Hepatocyte (in vitro differentiated cells): Measurements from ENCODE around the gene JARID2.
A peak's percentile ranks its signal among the peaks of the same experiment; 100 is the strongest.

Experiments
- EZH2 ChIP-seq: fragments of 200-600 bp; sonication (generic); IDR thresholded peaks from 2 replicates; pipeline ENCODE4 v1.6.1; 2016; ENCODE audit warnings: antibody characterized with exemption, mild to moderate bottlenecking, borderline replicate concordance
- EZH2phosphoT487 ChIP-seq: fragments of 200-600 bp; sonication (generic); IDR thresholded peaks from one replicate; pipeline ENCODE4 v1.6.1; 2018; ENCODE audit warnings: antibody characterized with exemption, mild to moderate bottlenecking, low read depth, moderate library complexity; ENCODE audit not compliant: unreplicated experiment, severe bottlenecking
- TF ChIP-seq, protein P1 (sequence below): fragments of 200-600 bp; sonication (generic); IDR thresholded peaks from 2 replicates; pipeline ENCODE4 v1.5.1; 2016; ENCODE audit warnings: antibody characterized with exemption, mild to moderate bottlenecking; ENCODE audit not compliant: poor library complexity

DNA sequence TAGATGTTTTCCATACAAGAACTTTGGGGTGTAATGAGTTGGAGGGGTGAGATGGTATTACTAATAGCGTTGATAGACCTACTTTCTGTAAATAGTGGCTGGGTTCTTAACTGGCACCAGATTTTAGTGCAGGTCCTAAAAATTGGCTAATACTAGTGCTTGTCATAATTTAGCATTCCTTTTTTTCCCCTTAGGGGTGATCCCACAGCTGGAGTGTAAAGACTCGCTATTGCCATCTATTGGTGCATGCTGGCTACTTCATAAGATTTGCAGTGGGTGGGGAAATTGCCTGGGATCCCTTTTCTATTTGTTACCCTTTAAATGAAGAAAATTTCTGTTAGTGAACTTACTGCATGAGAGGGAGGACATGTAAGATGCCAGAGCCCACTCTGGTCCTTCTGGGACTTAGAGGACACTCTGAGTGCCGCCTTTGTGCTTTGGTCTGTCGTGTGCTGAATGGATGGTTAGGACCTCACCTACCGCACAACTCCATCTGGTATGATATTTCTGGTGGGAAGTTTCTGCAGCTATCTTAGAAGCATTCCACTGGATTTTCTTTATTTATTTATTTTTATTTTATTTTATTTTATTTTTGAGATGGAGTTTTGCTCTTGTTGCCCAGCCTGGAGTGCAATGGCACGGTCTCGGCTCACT lies 195.5 kb downstream of the JARID2 start:
- TF ChIP-seq, protein P1, sequence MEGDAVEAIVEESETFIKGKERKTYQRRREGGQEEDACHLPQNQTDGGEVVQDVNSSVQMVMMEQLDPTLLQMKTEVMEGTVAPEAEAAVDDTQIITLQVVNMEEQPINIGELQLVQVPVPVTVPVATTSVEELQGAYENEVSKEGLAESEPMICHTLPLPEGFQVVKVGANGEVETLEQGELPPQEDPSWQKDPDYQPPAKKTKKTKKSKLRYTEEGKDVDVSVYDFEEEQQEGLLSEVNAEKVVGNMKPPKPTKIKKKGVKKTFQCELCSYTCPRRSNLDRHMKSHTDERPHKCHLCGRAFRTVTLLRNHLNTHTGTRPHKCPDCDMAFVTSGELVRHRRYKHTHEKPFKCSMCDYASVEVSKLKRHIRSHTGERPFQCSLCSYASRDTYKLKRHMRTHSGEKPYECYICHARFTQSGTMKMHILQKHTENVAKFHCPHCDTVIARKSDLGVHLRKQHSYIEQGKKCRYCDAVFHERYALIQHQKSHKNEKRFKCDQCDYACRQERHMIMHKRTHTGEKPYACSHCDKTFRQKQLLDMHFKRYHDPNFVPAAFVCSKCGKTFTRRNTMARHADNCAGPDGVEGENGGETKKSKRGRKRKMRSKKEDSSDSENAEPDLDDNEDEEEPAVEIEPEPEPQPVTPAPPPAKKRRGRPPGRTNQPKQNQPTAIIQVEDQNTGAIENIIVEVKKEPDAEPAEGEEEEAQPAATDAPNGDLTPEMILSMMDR: peak; percentile 65
- TF ChIP-seq EZH2phosphoT487: no peak
- TF ChIP-seq EZH2: no peak
